ENCODE measurements around the gene ZNF197. TPM values are rescaled to one million over a fixed set of nuclear protein-coding genes. Genes with fewer than 3 reads are reported as not detected.

Gene ZNF197
- total RNA-seq, 1 experiment from 2014 or later, result 10.4 TPM

- Histone ChIP-seq H3F3A (ENCODE audit: low read length, unreplicated experiment) (no peaks in the 10 kb centered on the region), H3K9me3 (ENCODE audit: low read length) (peaks cover 41% of the 10 kb centered on the region), H3K27me3 (ENCODE audit: low read length) (no peaks in the 10 kb centered on the region), H3K4me2 (ENCODE audit: low read length) (no peak overlapping the region), H4K20me1 (ENCODE audit: low read length) (no peaks in the 10 kb centered on the region), H3K27ac (ENCODE audit: low read length) (no peak overlapping the region), H3K9ac (ENCODE audit: low read length) (no peak overlapping the region), H3K4me1 (ENCODE audit: insufficient read depth, low read length) (peaks cover 2% of the 10 kb centered on the region; the same call in 1 of the 2 replicates), H3K4me3 (ENCODE audit: low read length) (no peak overlapping the region), H2AFZ (ENCODE audit: low read length) (no peak overlapping the region), H3K9me2 (replicated peaks; ENCODE audit: low read length) (no peaks in the 10 kb centered on the region), H3K36me3 (ENCODE audit: low read depth, low read length) (peaks cover 59% of the 10 kb centered on the region), H3K79me2 (ENCODE audit: low read length) (0 out of 2 replicates have a peak, but pooled peaks cover 2% of the 10 kb centered on the region)
- POLR2A ChIA-PET (ENCODE audit: unreplicated experiment), result no interaction called here
- ATAC-seq (no peak), DNase-seq (no peak)
- TF ChIP-seq EZH2 (IDR thresholded peaks at IDR 0.05; ENCODE audit: low read length, unreplicated experiment) (no peak), EZH2phosphoT487 (IDR thresholded peaks at IDR 0.05; ENCODE audit: borderline replicate concordance, low read length) (no peak), CTCF (conservative IDR thresholded peaks at IDR 0.05; ENCODE audit: low read depth, low read length) (no peak)
- intact Hi-C loops (cut with micrococcal nuclease), result loop anchor here (10.0 kb wide), 1 partner anchor 242 kb away; no protein-coding TSS in a partner anchor
- CTCF ChIA-PET, result no interaction called here
- BruUV-seq (replicated peaks), result TSS peak; percentile 8
Measured at GRCh38 chr3:44643024-44643423, 18.2 kb downstream of the ZNF197 start.

- peak overlapping the region; percentile 74 for H3K4me3 ChIP-seq (ENCODE audit: low read length)
- H4K20me1 ChIP-seq (ENCODE audit: low read length), result no peaks in the 10 kb centered on the region
- BruUV-seq (replicated peaks), result no TSS peak
- H3K9me2 ChIP-seq (replicated peaks; ENCODE audit: low read length), result no peaks in the 10 kb centered on the region
- H3K9ac ChIP-seq (ENCODE audit: low read length), result peak overlapping the region; percentile 88; the same call in 1 of the 2 replicates
- ATAC-seq (no peak), DNase-seq (no peak)
- H3K27ac ChIP-seq (ENCODE audit: low read length), result no peak overlapping the region
- H3K36me3 ChIP-seq (ENCODE audit: low read depth, low read length), result peaks cover 37% of the 10 kb centered on the region
- TF ChIP-seq CTCF (conservative IDR thresholded peaks at IDR 0.05; ENCODE audit: low read depth, low read length) (no peak), EZH2 (IDR thresholded peaks at IDR 0.05; ENCODE audit: low read length, unreplicated experiment) (no peak), EZH2phosphoT487 (IDR thresholded peaks at IDR 0.05; ENCODE audit: borderline replicate concordance, low read length) (no peak)
- H3K4me1 ChIP-seq (ENCODE audit: insufficient read depth, low read length), result peaks cover 3% of the 10 kb centered on the region; the same call in 1 of the 2 replicates
- H3K79me2 ChIP-seq (ENCODE audit: low read length), result peaks cover 27% of the 10 kb centered on the region
- peak overlapping the region; percentile 91 for H2AFZ ChIP-seq (ENCODE audit: low read length)
- no peaks in the 10 kb centered on the region for H3K27me3 ChIP-seq (ENCODE audit: low read length)
- POLR2A ChIA-PET (ENCODE audit: unreplicated experiment), result no interaction called here
- peaks cover 14% of the 10 kb centered on the region for H3K9me3 ChIP-seq (ENCODE audit: low read length)
- peak overlapping the region; percentile 88 for H3K4me2 ChIP-seq (ENCODE audit: low read length)
- intact Hi-C loops (cut with micrococcal nuclease), result loop anchor here (1.0 to 10.0 kb wide), 3 partner anchors 23 to 237 kb away; no protein-coding TSS in a partner anchor
- CTCF ChIA-PET, result no interaction called here
- no peaks in the 10 kb centered on the region for H3F3A ChIP-seq (ENCODE audit: low read length, unreplicated experiment)
Measured at GRCh38 chr3:44647771-44648170, 22.9 kb downstream of the ZNF197 start.

GRCh38 chr3:44648564-44649229 is 23.9 kb downstream of the ZNF197 start, which contains the start of gene ZNF35:
ZNF35 (plus strand) TSS chr3:44648732; CDS start chr3:44651068, 2,336 bp downstream.
- DNase-seq, result peak; percentile 92
- peak within 1 kb of the TSS; percentile 88 for H3K9ac ChIP-seq (ENCODE audit: low read length)
- peak; percentile 98 for ATAC-seq
- TF ChIP-seq EZH2 (IDR thresholded peaks at IDR 0.05; ENCODE audit: low read length, unreplicated experiment), result no peak
- no peak for TF ChIP-seq EZH2phosphoT487 (IDR thresholded peaks at IDR 0.05; ENCODE audit: borderline replicate concordance, low read length)
- no peak for TF ChIP-seq CTCF (conservative IDR thresholded peaks at IDR 0.05; ENCODE audit: low read depth, low read length)
- peak within 1 kb of the TSS; percentile 91 for H2AFZ ChIP-seq (ENCODE audit: low read length)
- H3K9me3 ChIP-seq (ENCODE audit: low read length), result peaks cover 5% of the 10 kb centered on the region; the same call in 1 of the 2 replicates
- H3K27me3 ChIP-seq (ENCODE audit: low read length), result no peaks in the 10 kb centered on the region
- TSS peak; percentile 77 for BruUV-seq (replicated peaks)
- CTCF ChIA-PET, result no interaction called here
- H3K27ac ChIP-seq (ENCODE audit: low read length), result no peak within 1 kb of the TSS
- H3K4me2 ChIP-seq (ENCODE audit: low read length), result peak within 1 kb of the TSS; percentile 88
- no peaks in the 10 kb centered on the region for H3K9me2 ChIP-seq (replicated peaks; ENCODE audit: low read length)
- no peaks in the 10 kb centered on the region for H4K20me1 ChIP-seq (ENCODE audit: low read length)
- peaks cover 3% of the 10 kb centered on the region; the same call in 1 of the 2 replicates for H3K4me1 ChIP-seq (ENCODE audit: insufficient read depth, low read length)
- H3K4me3 ChIP-seq (ENCODE audit: low read length), result peak within 1 kb of the TSS; percentile 74
- peaks cover 37% of the 10 kb centered on the region for H3K36me3 ChIP-seq (ENCODE audit: low read depth, low read length)
- H3F3A ChIP-seq (ENCODE audit: low read length, unreplicated experiment), result no peaks in the 10 kb centered on the region
- intact Hi-C loops (cut with micrococcal nuclease), result loop anchor here (1.0 to 10.0 kb wide), 3 partner anchors 24 to 236 kb away; no protein-coding TSS in a partner anchor
- H3K79me2 ChIP-seq (ENCODE audit: low read length), result peaks cover 27% of the 10 kb centered on the region
- POLR2A ChIA-PET (ENCODE audit: unreplicated experiment), result interaction anchor here (0.6 kb wide), 1 partner anchor 414 kb away, joined by 6 read pairs; no protein-coding TSS in a partner anchor

Measured in PC-3 (cell line).